ENCODE results near the gene OR6M1. TPM values are rescaled to one million over a fixed set of nuclear protein-coding genes. Genes with fewer than 3 reads are reported as not detected.

OR6M1 gene
- total and polyA plus RNA-seq, 9 of the 15 experiments (the other 6 are each of a cell fraction or from before 2014, with no cell fraction given): not detected

- no peak for TF ChIP-seq RBM17 (IDR thresholded peaks at IDR 0.05; ENCODE audit: borderline replicate concordance, low read depth, low read length)
- TF ChIP-seq POLR2AphosphoS2 (IDR thresholded peaks at IDR 0.05; ENCODE audit: low read length): no peak
- no peak for TF ChIP-seq MTA1 (IDR thresholded peaks at IDR 0.05; ENCODE audit: borderline replicate concordance)
These were observed 9.0 kb upstream of the OR6M1 start (continued) for GRCh38 chr11:123815122-123815521.

- ChIA-PET CTCF (ENCODE audit: low intra/inter-chr PET ratio) (no interaction called here), POLR2A (no interaction called here)
- no peak for DNase-seq (ENCODE audit: extremely low read depth in 1 of 4, low spot score in 3 of 4)
- FAIRE-seq: no peak
- no peak for ATAC-seq
- Histone ChIP-seq H3K27ac (ENCODE audit: extremely low read depth, low read depth, low read length) (no peak overlapping the region), H3K4me3 (no peak overlapping the region), H3K9me1 (ENCODE audit: control insufficient read depth, insufficient read depth, low read length) (no peaks in the 10 kb centered on the region), H2AFZ (ENCODE audit: low read depth, low read length) (no peak overlapping the region), H3K4me2 (ENCODE audit: insufficient read depth, low read length) (no peak overlapping the region), H3K36me3 (ENCODE audit: control insufficient read depth, insufficient read depth, low read length) (no peaks in the 10 kb centered on the region), H3K4me1 (replicated peaks in 1 of 2; ENCODE audit: control insufficient read depth in 2 of 2, insufficient read depth in 2 of 2, low read length in 2 of 2) (no peaks in the 10 kb centered on the region), H3K79me2 (ENCODE audit: control insufficient read depth, insufficient read depth, low read length) (no peaks in the 10 kb centered on the region), H3K9ac (ENCODE audit: insufficient read depth in 1 of 2, low read depth in 2 of 2, low read length in 2 of 2) (no peak overlapping the region), H4K20me1 (replicated peaks; ENCODE audit: control insufficient read depth, insufficient read depth, low read length) (no peaks in the 10 kb centered on the region), H3K27me3 (ENCODE audit: control insufficient read depth in 2 of 2, insufficient read depth in 2 of 2, low read length in 2 of 2) (no peaks in the 10 kb centered on the region), H3K9me3 (replicated peaks; ENCODE audit: control insufficient read depth, insufficient read depth, low read depth, low read length) (no peaks in the 10 kb centered on the region)
- no TSS peak for BruUV-seq (replicated peaks)
- in situ Hi-C loops (cut with MboI) (no loop called here), intact Hi-C loops (cut with micrococcal nuclease) (no loop called here)
- TF ChIP-seq CREB1 (IDR thresholded peaks at IDR 0.05): no peak
- no peak for TF ChIP-seq CREB1 (CRISPR knock-in tag; IDR thresholded peaks at IDR 0.05)
- no peak for TF ChIP-seq SIN3A (IDR thresholded peaks at IDR 0.05; ENCODE audit: borderline replicate concordance in 2 of 2, control insufficient read depth in 1 of 2, low read depth in 2 of 2, low read length in 2 of 2)
- TF ChIP-seq NBN (IDR thresholded peaks at IDR 0.05; ENCODE audit: low read depth): no peak
- no peak for TF ChIP-seq MTA2 (IDR thresholded peaks at IDR 0.05; ENCODE audit: low read depth)
- no peak for TF ChIP-seq PRMT5 (CRISPR knock-in tag; IDR thresholded peaks at IDR 0.05)
- TF ChIP-seq NR3C1 (CRISPR knock-in tag; IDR thresholded peaks at IDR 0.05): no peak
- TF ChIP-seq EWSR1 (IDR thresholded peaks at IDR 0.05; ENCODE audit: borderline replicate concordance, low read depth, partially characterized antibody): no peak
- TF ChIP-seq PHB2 (IDR thresholded peaks at IDR 0.05; ENCODE audit: low read depth): no peak
- TF ChIP-seq RBM14 (IDR thresholded peaks at IDR 0.05; ENCODE audit: borderline replicate concordance, insufficient read depth, low read depth, low read length): no peak
- no peak for TF ChIP-seq MCM2 (IDR thresholded peaks at IDR 0.05; ENCODE audit: low read depth)
- no peak for TF ChIP-seq TEAD2 (tag; IDR thresholded peaks at IDR 0.05)
- TF ChIP-seq BHLHE40 (IDR thresholded peaks at IDR 0.05; ENCODE audit: low read length): no peak
- TF ChIP-seq RNF2 (IDR thresholded peaks at IDR 0.05): no peak
- TF ChIP-seq ZNF561 (CRISPR knock-in tag; conservative IDR thresholded peaks at IDR 0.05): no peak
- no peak for TF ChIP-seq ZBTB8A (IDR thresholded peaks at IDR 0.05; ENCODE audit: partially characterized antibody)
- no peak for TF ChIP-seq MLX (CRISPR knock-in tag; conservative IDR thresholded peaks at IDR 0.05)
- no peak for TF ChIP-seq CC2D1A (IDR thresholded peaks at IDR 0.05)
- TF ChIP-seq SFPQ (IDR thresholded peaks at IDR 0.05; ENCODE audit: low read depth, low read length): no peak
- TF ChIP-seq SMARCA5 (IDR thresholded peaks at IDR 0.05): no peak
- 0% methylated on average over 1 of the region's 1 CpG for WGBS (ENCODE audit: insufficient coverage, low coverage, missing lambda C conversion rate)
These were observed 4.4 kb downstream of the OR6M1 start for GRCh38 chr11:123801765-123802164.

All from K562 (cell line).